ENCODE data around the gene ADGRG2.

DNA sequence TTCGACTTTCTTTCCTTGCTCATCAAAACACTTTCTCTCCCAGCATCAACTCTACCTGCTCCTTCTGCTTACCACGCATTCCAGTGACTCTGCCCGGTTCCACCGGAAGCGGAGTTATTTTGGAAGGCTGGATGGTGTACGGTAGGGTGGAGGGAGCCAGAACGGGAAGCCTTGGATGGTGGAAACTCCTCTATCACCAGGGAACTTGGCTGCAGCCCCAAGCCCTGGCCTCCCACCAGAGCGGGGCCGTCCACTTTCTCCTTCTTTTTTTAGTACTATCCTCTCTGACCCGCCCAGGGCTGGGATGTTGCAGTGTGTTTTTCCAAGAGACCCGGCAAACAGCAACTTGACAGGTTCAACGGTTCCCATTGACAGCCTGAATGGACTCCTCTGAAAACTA is 27.6 kb downstream of the ADGRG2 start:
- TF ChIP-seq, protein P1, sequence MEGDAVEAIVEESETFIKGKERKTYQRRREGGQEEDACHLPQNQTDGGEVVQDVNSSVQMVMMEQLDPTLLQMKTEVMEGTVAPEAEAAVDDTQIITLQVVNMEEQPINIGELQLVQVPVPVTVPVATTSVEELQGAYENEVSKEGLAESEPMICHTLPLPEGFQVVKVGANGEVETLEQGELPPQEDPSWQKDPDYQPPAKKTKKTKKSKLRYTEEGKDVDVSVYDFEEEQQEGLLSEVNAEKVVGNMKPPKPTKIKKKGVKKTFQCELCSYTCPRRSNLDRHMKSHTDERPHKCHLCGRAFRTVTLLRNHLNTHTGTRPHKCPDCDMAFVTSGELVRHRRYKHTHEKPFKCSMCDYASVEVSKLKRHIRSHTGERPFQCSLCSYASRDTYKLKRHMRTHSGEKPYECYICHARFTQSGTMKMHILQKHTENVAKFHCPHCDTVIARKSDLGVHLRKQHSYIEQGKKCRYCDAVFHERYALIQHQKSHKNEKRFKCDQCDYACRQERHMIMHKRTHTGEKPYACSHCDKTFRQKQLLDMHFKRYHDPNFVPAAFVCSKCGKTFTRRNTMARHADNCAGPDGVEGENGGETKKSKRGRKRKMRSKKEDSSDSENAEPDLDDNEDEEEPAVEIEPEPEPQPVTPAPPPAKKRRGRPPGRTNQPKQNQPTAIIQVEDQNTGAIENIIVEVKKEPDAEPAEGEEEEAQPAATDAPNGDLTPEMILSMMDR (IDR thresholded peaks at IDR 0.05; ENCODE audit: borderline replicate concordance, extremely low read depth, low read length, poor library complexity, severe bottlenecking), result no peak
- TF ChIP-seq EZH2 (IDR thresholded peaks at IDR 0.05; ENCODE audit: borderline replicate concordance, low read depth, low read length, severe bottlenecking), result no peak
